22Rv1 (cell line): ENCODE measurements around the gene NFKBIE.
A peak's percentile ranks its signal among the peaks of the same experiment; 100 is the strongest.

Experiments
- H3K27ac ChIP-seq: fragments of 450-650 bp; 2 replicates; pipeline ENCODE4 v1.5.1; 2017
- CTCF ChIP-seq: fragments of 450-650 bp; IDR thresholded peaks from 2 replicates; pipeline ENCODE4 v1.5.1; 2017; ENCODE audit warnings: mild to moderate bottlenecking
- ZFX ChIP-seq: fragments of 450-650 bp; IDR thresholded peaks from 2 replicates; pipeline ENCODE4 v1.6.1; 2017; ENCODE audit warnings: antibody characterized with exemption, borderline replicate concordance

Gene NFKBIE

GRCh38 chr6:44271914-44272313 is 6.6 kb upstream of the NFKBIE start:
- TF ChIP-seq ZFX: no peak
- no peak for TF ChIP-seq CTCF
- no peak overlapping the region for H3K27ac ChIP-seq

- no peak overlapping the region for H3K27ac ChIP-seq
- no peak for TF ChIP-seq CTCF
Observed at GRCh38 chr6:44271406-44271723, 6.0 kb upstream of the NFKBIE start.

- H3K27ac ChIP-seq: no peak overlapping the region
- TF ChIP-seq CTCF: peak; percentile 28
- TF ChIP-seq ZFX: no peak
Observed at GRCh38 chr6:44270526-44271405, 5.4 kb upstream of the NFKBIE start.

- no peak within 1 kb of the TSS for H3K27ac ChIP-seq
- TF ChIP-seq ZFX (no peak), CTCF (no peak)
Observed at GRCh38 chr6:44269921-44270525, 4.7 kb upstream of the NFKBIE start, which contains the start of gene TMEM151B. TMEM151B (plus strand) TSS chr6:44270450; CDS start chr6:44270743, 293 bp downstream.

GRCh38 chr6:44269178-44269920 is 4.0 kb upstream of the NFKBIE start:
- TF ChIP-seq ZFX: no peak
- no peak for TF ChIP-seq CTCF
- H3K27ac ChIP-seq: no peak overlapping the region

- no peak overlapping the region for H3K27ac ChIP-seq
- TF ChIP-seq CTCF (peak; percentile 96), ZFX (no peak)
Observed at GRCh38 chr6:44268095-44268628, 2.8 kb upstream of the NFKBIE start.
